Heart right ventricle (tissue), 16 donors: ENCODE measurements around the gene CREG2. TPM values are rescaled to one million over a fixed set of nuclear protein-coding genes. Genes with fewer than 3 reads are reported as not detected.

Source experiments
- ATAC-seq, 8 donors: fragments of 200-7000 bp; cut with Tn5 transposase; one replicate each; pipeline ENCODE4 v1.9.1; 2020; ENCODE audit warnings: mild to moderate bottlenecking in 8 of 8, moderate library complexity in 8 of 8, moderate number of reproducible peaks in 1 of 8
- DNase-seq, 2 donors: peaks; one replicate each; pipeline ENCODE4 v3.0.0-alpha.2; 2020
- H3K27ac ChIP-seq, 10 donors: fragments of 200-600 bp; sonication (generic) in 2 of 10; one replicate each; pipeline versions ENCODE4 v1.5.0 to v1.8.0; 2020 to 2022; ENCODE audit warnings: mild to moderate bottlenecking in 3 of 10
- H3K27me3 ChIP-seq, 7 donors: fragments of 200-600 bp; one replicate each; pipeline ENCODE4 v1.8.0; 2021 to 2022; ENCODE audit warnings: mild to moderate bottlenecking in 2 of 7
- H3K36me3 ChIP-seq, 9 donors: fragments of 200-600 bp; sonication (generic) in 1 of 9; one replicate each; pipeline versions ENCODE4 v1.5.0 to v1.8.0; 2020 to 2022; ENCODE audit warnings: mild to moderate bottlenecking in 2 of 9
- H3K4me1 ChIP-seq, 9 donors: fragments of 200-600 bp; sonication (generic) in 1 of 9; one replicate each; pipeline versions ENCODE4 v1.5.0 to v1.8.0; 2020 to 2022; ENCODE audit warnings: mild to moderate bottlenecking in 4 of 9
- H3K4me3 ChIP-seq, 10 donors: fragments of 200-600 bp; sonication (generic) in 2 of 10; one replicate each; pipeline versions ENCODE4 v1.5.0 to v1.8.0; 2020 to 2022; ENCODE audit warnings: mild to moderate bottlenecking in 7 of 10, moderate library complexity in 2 of 10
- H3K9me3 ChIP-seq, 11 donors: fragments of 200-600 bp in 10 of 11; sonication (generic) in 2 of 11; one replicate each; pipeline versions ENCODE4 v1.5.0 to v1.8.0; 2013 to 2022; ENCODE audit warnings: mild to moderate bottlenecking in 2 of 11, control low read depth in 1 of 11, moderate library complexity in 1 of 11
- CTCF ChIP-seq, 9 donors: fragments of 200-600 bp; sonication (generic) in 2 of 9; IDR thresholded peaks; one replicate each; pipeline versions ENCODE4 v1.5.0 to v1.8.0; 2021 to 2022; ENCODE audit warnings: antibody characterized with exemption in 9 of 9, mild to moderate bottlenecking in 5 of 9, moderate library complexity in 1 of 9
- WGBS, 2 donors: extraction: QIAGEN DNeasy Blood & Tissue Kit; methylation state at CpG; one replicate each; pipeline ENCODE4 v1.1.7; 2013; ENCODE audit warnings: inconsistent platforms in 1 of 2; 5-methylcytosine and 5-hydroxymethylcytosine counted together
- intact Hi-C, 10 donors: fragments of 100-400 bp; cut with DNase I; formaldehyde crosslinking; loops; one replicate each; pipeline versions ENCODE4 v1.11.1 to v1.14.2; 2022
- polyA plus RNA-seq, 2 donors: library from polyadenylated mRNA; stranded (reverse); fragments of 200-250 nt; gene quantifications; one replicate each; pipeline ENCODE4 v1.2.3, GENCODE V29; 2013
- total RNA-seq, 10 donors: library from RNA; stranded (reverse); fragmentation: NEBNext Ultra II Directional in 3 of 10; extraction: Animal tissue kit (Norgen Biotek cat#: 25700) in 3 of 10; gene quantifications; one replicate each; pipeline versions ENCODE4 v1.2.1 to v1.2.4, GENCODE V29; 2021 to 2023
- donor health status: Arrhythmogenic right ventricular cardiomyopathy.
- donor health status: ischemic (EF 13 %, LVEDD 7.1; RV severe dilation, severe dysfunction).
- donor health status: healthy with polysubstance abuse.
- donor health status: DM: no; HTN: yes; CAD: no.
- donor health status: DM: no; HTN: no; CAD: no.
- donor health status: ischemic (EF 25% LVEDD 6.9; RV normal size, moderate dysfunction).
- donor health status: ischemic (EF 25% LVEDD 5.7; RV mildly dilated, moderate dysfunction).
- donor health status: healthy.
- donor health status: DM: yes; HTN: yes; CAD: no.
- donor health status: Ischemic cardiomyopathy.
- donor health status: ischemic (EF 35%, LVEDD 5.7; RV mildly dilated, moderate dysfunction).
- donor health status: nonischemic (EF 11% LVEDD 7.7; RV severe dilation, severe dysfunction).
- donor health status: DM: yes; HTN: yes; CAD: no.
- donor health status: PGD.
- donor health status: ischemic (EF 29% LVEDD 5.4; RV normal size, mild dysfunction).
- donor health status: nonischemic (EF 23%, LVEDD 6.1; RV moderate dilation, normal function).

The CREG2 gene
- total and polyA plus RNA-seq, 12 donors: 0.24 to 1.4 (median 0.70) TPM; not detected in 5

- DNase-seq: no peak
- 62 to 75% methylated on average over 18 of the region's 18 CpGs for WGBS, 2 donors
- no peak for TF ChIP-seq CTCF (IDR thresholded peaks at IDR 0.05)
- Histone ChIP-seq H3K4me3 (no peak overlapping the region), H3K36me3 (no peaks in the 10 kb centered on the region), H3K27me3 (peaks cover 0 to 14% (median 0%) of the 10 kb centered on the region in 7 donors), H3K9me3 (no peaks in the 10 kb centered on the region), H3K27ac (no peak overlapping the region), H3K4me1 (peaks cover 0 to 25% (median 0%) of the 10 kb centered on the region in 9 donors)
- intact Hi-C loops: loop anchor here in 1 of 10 donors (5.0 kb wide), 1 partner anchor 993 kb away; no protein-coding TSS in a partner anchor
- ATAC-seq: no peak
Measured at GRCh38 chr2:101400506-101401325, 13.4 kb upstream of the CREG2 start.

- DNase-seq: no peak
- 85 to 94% methylated on average over 8 of the region's 8 CpGs for WGBS, 2 donors
- H3K27ac ChIP-seq: no peak overlapping the region
- no peak overlapping the region for H3K4me3 ChIP-seq
- peaks cover 0 to 18% (median 0%) of the 10 kb centered on the region in 9 donors for H3K4me1 ChIP-seq
- no peak for ATAC-seq
- TF ChIP-seq CTCF (IDR thresholded peaks at IDR 0.05): no peak
- no peaks in the 10 kb centered on the region for H3K36me3 ChIP-seq
- intact Hi-C loops: loop anchor here in 1 of 10 donors (5.0 kb wide), 1 partner anchor 993 kb away; no protein-coding TSS in a partner anchor
- no peaks in the 10 kb centered on the region for H3K9me3 ChIP-seq
- peaks cover 0 to 14% (median 0%) of the 10 kb centered on the region in 7 donors for H3K27me3 ChIP-seq
Measured at GRCh38 chr2:101400048-101400447, 12.7 kb upstream of the CREG2 start.

GRCh38 chr2:101399021-101399799, 11.9 kb upstream of the CREG2 start:
- H3K27ac ChIP-seq: no peak overlapping the region
- peaks cover 0 to 14% (median 0%) of the 10 kb centered on the region in 7 donors for H3K27me3 ChIP-seq
- DNase-seq (no peak), ATAC-seq (no peak)
- no peak overlapping the region for H3K4me3 ChIP-seq
- intact Hi-C loops: no loop called here
- TF ChIP-seq CTCF (IDR thresholded peaks at IDR 0.05): no peak
- 86 to 90% methylated on average over 11 of the region's 11 CpGs for WGBS, 2 donors
- peaks cover 0 to 16% (median 0%) of the 10 kb centered on the region in 9 donors for H3K4me1 ChIP-seq
- H3K36me3 ChIP-seq: no peaks in the 10 kb centered on the region
- no peaks in the 10 kb centered on the region for H3K9me3 ChIP-seq

GRCh38 chr2:101398116-101398821, 11.0 kb upstream of the CREG2 start:
- DNase-seq (no peak), ATAC-seq (no peak)
- no peaks in the 10 kb centered on the region for H3K9me3 ChIP-seq
- no peak overlapping the region for H3K4me3 ChIP-seq
- TF ChIP-seq CTCF (IDR thresholded peaks at IDR 0.05): no peak
- no peak overlapping the region for H3K27ac ChIP-seq
- WGBS, 2 donors: 84 to 86% methylated on average over 10 of the region's 10 CpGs
- H3K36me3 ChIP-seq: no peaks in the 10 kb centered on the region
- peaks cover 0 to 14% (median 0%) of the 10 kb centered on the region in 7 donors for H3K27me3 ChIP-seq
- intact Hi-C loops: no loop called here
- H3K4me1 ChIP-seq: peaks cover 0 to 16% (median 0%) of the 10 kb centered on the region in 9 donors
